Left lobe of liver (tissue), 2 donors: ENCODE results near the gene ATG14. TPM values are rescaled to one million over a fixed set of nuclear protein-coding genes. Genes with fewer than 3 reads are reported as not detected.
A peak's percentile ranks its signal among the peaks of the same experiment; 100 is the strongest.
"Not testable (repeated sequence)": the region's sequence is repeated elsewhere in the genome, so short reads cannot be mapped to it uniquely, and the experiment has no call there.

Experiments used
- ATAC-seq: fragments of 200-7000 bp; cut with Tn5 transposase; one replicate; pipeline ENCODE4 v1.9.1; 2020; ENCODE audit warnings: mild to moderate bottlenecking, moderate library complexity
- DNase-seq: peaks from one replicate; pipeline ENCODE4 v3.0.0-alpha.2; 2020; ENCODE audit warnings: low spot score
- total RNA-seq: library from RNA; stranded (reverse); gene quantifications from one replicate; pipeline ENCODE4 v1.2.1, GENCODE V29; 2021
- donor health status: DM: no; HTN: no; CAD: no; lungs with moderate emphysema.
- donor health status: DM: no; HTN: yes; CAD: no.

Gene ATG14, protein sequence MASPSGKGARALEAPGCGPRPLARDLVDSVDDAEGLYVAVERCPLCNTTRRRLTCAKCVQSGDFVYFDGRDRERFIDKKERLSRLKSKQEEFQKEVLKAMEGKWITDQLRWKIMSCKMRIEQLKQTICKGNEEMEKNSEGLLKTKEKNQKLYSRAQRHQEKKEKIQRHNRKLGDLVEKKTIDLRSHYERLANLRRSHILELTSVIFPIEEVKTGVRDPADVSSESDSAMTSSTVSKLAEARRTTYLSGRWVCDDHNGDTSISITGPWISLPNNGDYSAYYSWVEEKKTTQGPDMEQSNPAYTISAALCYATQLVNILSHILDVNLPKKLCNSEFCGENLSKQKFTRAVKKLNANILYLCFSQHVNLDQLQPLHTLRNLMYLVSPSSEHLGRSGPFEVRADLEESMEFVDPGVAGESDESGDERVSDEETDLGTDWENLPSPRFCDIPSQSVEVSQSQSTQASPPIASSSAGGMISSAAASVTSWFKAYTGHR
- total RNA-seq, result 4.1 TPM

DNA sequence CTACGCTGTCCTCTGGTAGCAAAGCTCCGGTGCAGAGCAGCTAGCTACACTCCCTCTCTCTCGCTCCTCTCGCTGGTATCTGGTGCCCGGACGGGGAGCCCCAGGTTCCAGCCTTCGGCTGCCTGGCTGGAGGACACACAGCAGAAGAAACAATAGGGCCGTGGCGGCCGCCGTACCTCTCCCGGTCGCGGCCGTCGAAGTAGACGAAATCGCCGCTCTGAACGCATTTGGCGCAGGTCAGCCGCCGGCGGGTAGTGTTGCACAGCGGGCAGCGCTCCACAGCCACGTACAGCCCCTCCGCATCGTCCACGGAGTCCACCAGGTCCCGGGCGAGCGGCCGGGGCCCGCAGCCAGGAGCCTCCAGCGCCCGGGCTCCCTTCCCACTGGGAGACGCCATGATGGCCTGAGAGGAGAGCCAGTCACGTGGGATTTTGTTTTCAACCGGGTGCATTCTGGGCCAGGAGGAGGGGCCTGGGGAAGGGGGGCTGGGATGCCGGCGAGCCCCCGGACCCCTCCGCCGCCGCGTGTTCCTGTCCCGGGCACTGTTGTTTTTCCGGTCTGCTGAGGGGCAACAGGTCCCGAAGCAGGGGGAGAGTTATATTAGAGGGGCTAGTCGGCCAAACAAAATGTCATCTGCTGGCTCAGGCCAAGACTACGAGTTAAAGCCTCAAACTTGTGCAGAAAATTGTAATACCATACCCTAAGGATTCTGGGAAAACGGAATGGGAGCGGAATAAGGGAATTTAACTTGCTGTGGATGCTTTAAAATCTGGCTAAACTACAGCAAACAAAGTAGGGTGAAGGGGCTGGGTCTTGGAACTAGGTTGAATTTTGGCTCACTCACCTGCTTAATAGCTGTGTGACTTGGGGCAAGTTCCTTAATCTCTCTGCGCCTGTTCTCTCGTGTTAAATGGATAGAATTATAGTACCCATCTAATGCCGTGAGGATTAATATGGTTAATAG lies at the start of gene ATG14:
Gene ATG14, minus strand, starts transcription at position 405 of the 964 bp plus-strand sequence. Its CDS starts 8 bp downstream, at position 397.
- ATAC-seq, result peak; percentile 98
- DNase-seq, result peak; percentile 88

DNA sequence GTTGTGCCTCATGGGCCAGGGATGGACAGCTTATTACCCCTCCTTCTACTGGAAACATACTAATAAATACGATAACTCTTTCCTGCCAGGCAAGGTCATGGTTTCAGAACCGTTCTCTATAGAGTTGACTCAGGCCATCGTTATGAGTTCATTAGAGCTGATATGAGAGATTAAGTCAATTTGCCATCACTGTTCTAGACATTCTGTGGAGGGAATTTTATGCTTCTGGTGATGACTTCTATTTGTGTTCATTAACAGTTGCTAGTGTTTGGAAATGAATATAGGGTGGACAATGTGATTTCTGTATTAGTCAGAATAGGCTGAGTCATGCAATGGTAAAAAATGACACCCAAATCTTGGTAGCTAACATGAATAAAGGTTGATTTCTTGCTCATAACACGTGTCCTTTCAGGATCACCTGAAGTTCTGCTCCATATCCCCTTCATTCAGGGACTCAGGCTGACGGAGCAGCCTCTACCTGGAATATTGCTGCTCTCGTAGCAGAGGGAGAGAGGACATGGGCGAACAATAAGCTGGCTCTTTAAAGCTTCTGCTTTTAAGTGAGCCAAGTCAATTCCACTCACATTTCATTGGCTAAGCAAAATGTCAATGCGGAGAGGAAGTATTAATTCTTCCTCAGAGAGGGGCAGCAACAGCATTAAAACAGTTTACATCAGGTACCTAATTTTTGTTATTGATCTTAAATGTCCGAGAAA lies 47.3 kb upstream of the ATG14 start:
- DNase-seq, result no peak
- no peak for ATAC-seq

DNA sequence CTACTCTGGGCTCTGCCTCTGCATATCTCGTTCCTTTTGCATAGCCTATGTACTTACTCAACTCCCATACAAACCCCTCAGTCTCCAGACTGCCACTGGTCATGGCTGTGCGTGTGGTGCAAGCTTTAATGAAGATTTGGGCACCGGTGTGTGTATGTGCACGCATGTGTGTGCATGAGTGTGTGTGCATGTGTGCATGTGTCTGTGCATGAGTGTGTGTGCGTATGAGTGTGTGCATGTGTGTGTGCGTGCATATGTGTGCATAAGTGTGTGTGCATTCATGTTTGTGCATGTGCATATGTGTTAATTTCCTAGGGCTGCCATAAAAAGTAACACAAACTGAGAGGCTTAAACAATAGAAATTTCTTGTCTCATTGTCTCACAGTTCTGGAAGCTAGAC lies 45.9 kb upstream of the ATG14 start:
- no peak for DNase-seq
- no peak for ATAC-seq

DNA sequence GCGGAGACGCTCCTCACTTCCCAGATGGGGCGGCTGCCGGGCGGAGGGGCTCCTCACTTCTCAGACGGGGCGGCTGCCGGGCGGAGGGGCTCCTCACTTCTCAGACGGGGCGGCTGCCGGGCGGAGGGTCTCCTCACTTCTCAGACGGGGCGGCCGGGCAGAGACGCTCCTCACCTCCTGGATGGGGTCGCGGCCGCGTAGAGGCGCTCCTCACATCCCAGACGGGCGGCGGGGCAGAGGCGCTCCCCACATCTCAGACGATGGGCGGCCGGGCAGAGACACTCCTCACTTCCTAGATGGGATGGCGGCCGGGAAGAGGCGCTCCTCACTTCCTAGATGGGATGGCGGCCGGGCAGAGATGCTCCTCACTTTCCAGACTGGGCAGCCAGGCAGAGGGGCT lies 44.8 kb upstream of the ATG14 start:
- DNase-seq, ATAC-seq: not testable (repeated sequence)

DNA sequence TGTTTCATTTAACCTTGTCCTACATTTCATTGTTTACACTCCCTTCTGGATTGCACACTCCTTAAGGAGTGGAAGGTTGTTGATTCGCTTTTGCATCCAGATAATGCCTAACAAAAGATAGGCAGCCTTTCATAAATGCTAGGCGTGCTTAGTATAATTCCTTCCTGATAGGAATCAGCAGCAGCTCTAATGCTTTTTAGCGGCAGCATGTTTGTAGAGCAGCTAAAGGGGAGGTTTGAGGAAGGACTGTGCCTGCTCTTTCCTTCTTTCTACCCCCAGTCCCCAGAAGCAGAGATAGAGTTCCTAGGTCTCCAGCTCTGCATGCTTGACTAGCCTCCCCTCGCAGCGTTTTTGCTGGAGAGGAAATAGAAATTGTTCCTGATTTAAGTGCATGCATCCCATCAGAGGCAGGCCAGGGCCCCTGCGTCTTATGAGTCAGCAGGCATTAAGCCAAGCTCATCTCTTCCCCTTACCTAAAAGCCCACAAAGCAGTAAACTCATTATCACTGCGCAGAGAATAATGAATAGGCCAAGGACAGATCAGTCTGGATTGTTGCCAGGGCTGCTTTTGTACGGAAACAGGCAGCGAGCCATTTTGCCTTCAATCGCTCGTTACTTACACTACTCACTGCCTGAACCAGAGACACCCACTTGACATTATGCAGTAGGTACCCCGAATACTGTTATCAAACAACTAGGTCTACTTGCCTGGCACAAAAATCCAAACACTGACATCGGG lies 42.8 kb upstream of the ATG14 start:
- ATAC-seq (peak; percentile 52), DNase-seq (no peak)

DNA sequence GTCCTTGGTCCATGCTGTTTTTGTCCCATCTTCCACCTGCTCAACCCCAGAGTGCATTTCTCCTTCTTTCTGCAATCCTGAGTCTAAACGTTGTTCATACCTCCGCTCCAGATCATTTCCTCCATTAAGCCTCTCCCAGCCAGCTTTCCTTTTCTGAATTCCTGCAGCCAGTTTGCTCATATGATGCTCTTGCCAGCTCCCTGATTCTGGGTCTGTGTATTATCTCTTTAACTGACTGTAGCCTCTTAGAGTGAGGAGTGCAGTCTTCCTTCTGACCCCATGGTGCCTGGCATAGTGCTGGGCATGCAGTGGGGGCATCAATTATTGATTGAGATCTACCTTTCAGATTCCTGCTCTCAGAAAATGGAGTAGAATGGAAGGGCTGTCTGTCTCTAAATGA lies 40.3 kb upstream of the ATG14 start:
- ATAC-seq, result no peak
- no peak for DNase-seq

DNA sequence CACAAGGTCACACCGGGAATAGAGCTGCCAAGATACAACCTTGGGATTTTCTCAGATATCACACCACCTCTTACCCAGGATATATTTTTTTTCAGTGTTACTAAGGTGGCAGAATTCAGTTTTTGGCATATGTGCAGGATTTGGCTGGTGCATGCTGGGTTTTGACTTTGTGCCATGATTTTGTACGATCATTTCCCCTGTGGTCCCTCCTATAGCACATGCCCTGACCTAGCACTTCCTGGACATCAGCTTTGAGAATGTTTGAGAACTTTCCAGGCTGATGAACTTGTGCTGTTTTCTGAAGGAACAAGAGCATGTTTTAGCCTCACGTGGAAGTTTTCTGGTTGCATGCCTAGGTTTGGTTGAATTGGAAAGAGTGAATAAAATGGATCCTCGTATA lies 39.8 kb upstream of the ATG14 start:
- DNase-seq, result no peak
- ATAC-seq, result peak; percentile 20

DNA sequence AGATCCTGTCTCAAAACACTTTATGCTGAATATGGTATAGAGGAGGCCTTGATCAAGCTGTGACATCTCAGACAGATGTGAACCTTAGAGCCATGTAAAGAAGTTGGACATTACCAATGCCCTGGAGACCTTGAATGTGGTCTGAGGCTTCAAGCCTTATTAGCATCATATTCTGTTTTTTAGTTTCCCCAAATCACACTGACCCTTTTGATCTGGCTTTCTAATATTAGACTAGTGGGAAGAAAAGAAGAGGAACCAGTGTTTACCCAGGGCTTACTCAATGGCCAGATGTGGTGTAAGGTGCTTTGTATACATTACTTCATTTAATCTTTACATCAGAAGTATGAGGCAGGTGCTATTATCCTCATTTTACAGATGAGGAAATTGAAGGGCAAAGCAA lies 39.4 kb upstream of the ATG14 start:
- ATAC-seq, result no peak

DNA sequence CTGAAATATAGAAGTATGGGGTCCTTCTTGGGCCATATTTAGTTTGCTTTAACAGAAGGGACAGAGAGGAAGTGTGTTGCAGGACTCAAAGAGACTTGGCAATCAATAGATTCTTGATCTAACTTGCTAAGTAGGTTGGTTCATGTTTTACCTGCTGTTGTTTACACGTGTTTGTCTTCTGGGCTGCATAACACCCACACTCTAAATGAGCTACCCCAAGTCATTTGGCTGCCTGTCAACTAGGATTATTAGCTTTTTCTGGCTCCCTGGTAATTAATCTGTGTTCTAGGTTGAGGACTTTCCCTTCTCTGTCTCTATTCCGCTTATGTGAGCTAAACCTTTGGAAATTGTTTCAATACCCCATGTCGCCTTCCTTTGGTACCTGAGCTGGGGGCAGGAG lies 38.9 kb upstream of the ATG14 start:
- DNase-seq (no peak), ATAC-seq (no peak)

More for the DNA sequence above, 39.4 kb upstream of the ATG14 start:
- no peak for DNase-seq

DNA sequence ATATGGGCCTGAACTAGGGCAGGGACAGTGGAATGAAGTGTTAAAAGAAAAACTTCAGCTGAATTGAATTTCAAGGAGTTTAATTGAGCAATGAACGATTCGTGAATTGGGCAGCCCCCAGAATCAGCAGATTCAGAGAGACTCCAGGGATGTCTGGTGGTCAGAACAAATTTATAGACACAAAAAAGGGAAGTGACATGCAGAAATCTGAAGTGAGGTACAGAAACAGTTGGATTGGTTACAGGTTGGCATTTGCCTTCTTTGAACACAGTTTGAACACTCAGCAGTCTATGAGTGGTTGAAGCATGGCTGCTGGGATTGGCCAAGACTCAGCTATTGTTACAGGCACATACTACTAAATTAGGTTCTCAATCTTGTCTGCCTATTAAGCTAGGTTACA lies 38.5 kb upstream of the ATG14 start:
- DNase-seq (no peak), ATAC-seq (no peak)

DNA sequence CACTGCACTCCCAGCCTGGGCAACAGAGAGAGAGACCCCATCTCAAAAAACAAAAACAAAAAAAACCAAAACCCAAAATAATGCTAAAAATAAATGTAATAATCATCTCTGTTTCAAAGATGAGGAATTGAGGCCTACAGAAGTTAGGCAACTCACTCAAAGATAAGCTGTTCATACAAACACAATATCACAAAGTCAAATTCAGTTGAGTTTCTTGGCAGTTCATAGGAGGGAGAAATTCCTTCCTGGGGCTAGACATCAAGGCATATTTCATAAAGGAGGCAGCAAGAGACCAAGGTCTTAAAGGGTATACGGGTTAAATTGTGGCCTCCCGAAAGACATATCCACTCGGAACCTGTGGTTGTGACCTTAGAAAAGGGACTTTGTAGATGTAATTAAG lies 37.5 kb upstream of the ATG14 start:
- DNase-seq, result no peak
- ATAC-seq, result no peak

DNA sequence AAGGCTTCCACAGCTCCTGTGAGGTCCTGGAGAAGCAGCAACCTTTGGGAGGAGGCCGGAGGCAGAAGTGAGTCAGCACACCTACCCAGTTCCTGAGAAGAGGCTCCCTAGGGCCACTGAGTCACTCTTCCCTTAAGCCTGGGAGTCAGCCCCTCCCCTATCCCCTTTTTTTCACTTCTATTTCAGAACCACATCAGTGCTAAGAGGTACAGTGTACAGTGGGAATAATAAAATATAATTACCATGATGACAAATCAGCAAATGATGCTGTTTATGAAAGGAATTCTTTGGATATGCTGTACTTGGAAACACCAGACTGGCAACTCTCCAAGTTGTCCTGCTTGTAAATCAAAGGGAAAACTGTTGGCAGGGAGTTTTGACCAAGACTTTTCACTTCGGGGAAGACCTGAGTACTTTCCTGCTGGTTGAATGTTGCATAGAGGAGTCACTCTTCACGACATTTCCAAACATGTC lies 36.5 kb upstream of the ATG14 start:
- DNase-seq, result no peak

DNA sequence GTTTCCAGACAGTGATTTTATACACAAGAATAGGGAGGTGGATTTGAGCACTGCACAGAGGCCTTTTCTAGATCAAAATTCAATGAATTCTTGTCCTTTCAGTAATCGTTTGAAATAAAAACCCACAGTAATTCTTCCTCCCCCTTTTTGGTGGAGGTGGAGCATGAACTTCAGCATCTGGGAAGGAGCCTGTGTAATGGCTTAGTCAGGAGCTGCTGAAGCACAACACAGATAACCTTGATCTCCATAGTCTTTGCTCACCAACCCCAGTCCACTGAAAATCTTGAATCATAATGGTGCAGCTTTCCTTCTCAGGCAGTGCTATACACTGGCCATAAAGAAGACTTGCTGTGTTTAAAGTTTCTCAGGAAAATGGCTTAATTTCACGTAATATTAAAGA lies 35.2 kb upstream of the ATG14 start:
- ATAC-seq (no peak), DNase-seq (no peak)

More for the DNA sequence above, 36.5 kb upstream of the ATG14 start:
- no peak for ATAC-seq

DNA sequence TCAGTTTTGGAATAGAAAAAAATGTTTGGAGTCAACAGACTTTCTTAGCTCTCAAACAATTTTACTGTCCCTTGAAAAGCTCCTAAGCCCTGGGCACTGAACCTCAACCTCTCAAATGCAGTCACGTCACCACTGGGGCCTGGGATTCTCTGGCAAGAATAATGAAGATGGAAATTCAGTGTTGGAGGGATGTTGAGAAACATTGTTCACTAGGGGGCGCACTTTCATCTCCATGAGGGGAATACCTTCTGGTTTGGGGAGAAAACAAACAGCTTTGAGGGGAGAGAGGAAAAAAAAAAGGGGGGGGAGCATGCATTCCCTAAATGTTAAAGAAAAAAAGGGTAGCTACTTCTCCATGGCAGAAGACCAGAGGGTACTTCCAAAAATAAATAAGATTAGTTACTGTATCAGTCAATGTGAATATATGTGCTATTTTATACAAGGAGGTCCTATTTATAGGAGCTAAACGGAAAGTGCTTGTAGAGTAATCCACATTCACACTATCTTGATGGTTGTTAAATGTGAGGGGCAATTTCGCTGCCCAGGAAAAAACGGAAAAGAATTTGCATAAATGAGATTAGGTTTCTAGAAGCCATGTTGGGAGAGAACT lies 34.6 kb upstream of the ATG14 start:
- ATAC-seq (peak; percentile 93), DNase-seq (no peak)

DNA sequence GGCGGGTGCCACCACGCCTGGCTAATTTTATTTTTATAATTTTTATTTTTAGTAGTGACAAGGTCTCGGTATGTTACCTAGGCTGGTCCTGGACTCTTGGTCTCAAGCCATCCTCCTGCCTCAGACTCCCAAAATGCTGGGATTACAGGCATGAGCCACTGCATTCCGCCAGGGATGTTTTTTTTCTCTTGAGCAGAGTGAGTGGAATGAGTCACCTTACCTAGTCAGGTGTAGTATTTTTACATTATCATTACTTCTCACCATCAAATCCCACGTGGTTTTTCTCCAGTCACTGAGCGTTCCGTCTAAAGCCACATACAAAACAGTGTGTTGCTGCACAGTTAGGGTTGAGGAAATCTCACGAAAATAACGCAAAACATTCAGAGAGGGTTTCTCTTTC lies 29.7 kb upstream of the ATG14 start:
- no peak for ATAC-seq
- no peak for DNase-seq

DNA sequence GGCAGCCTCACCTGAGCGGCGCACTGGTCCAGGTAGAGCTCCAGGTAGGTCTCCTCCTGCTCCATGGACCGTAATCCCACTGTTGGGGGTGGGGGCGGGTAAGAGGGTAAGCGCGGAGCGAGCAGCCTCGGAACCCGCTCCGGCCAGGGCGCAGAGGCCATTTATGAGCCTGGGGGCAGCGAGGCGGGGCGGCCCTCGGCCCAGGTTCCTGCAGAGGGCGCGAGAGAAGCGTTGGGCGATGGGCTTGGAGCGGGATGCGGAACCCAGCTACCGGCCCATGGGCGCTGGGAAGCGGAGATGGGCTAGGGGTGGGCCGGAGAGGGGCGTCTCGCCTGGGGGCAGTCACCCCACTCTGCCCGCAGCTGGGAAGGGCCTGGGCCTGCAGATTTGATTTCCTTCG lies 28.8 kb upstream of the ATG14 start, which contains the start of gene TBPL2:
Gene TBPL2, minus strand, starts transcription at position 232 of the 400 bp plus-strand sequence. Its CDS starts 167 bp downstream, at position 65.
- DNase-seq, result no peak
- ATAC-seq, result no peak

DNA sequence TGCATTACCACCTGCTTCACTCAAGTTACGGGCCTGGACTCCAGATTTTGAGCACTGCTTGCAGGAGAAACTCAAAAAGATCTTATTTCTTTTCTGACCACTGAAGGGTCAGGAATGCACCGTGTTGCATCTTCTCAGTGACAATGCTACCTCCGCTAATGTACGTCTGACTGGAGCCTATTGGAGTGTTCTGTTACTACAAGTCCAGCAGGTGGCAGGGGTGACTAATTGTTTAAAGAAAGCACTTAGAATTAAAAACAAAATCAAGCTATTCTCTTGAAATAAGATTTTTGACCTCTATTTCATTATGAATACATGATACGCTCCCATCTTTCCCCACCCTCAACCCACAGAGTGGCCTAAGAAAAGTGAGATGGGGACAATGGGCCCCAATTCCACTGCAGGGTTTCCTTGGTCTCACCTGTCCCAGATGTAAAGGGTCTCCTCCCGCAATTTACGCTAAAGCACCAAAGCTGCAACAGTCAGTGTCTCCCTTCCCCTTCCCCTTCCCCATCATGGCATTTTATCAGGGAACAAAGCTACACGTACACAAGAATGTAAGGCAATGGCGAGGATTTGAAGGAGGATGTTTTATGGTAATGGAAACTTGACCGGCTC lies 26.5 kb upstream of the ATG14 start:
- DNase-seq (no peak), ATAC-seq (peak; percentile 74)

DNA sequence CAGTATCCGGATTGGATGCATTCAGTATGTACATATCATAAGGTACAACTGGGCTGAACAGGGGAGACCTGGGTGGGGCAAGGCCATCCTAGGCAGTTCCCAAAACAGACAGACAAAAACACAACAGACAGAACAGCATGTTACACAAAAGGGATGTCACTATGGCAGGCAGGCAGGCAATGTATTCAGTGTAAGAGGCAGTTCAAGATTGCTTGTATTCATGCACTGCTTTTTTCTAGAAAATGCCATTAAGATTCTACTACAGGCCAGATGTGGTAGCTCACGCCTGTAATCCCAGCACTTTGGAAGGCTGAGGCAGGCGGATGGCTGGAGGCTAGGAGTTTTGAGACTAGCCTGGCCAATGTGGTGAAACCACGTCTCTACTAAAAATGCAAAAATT lies 25.3 kb upstream of the ATG14 start:
- ATAC-seq (no peak), DNase-seq (no peak)

DNA sequence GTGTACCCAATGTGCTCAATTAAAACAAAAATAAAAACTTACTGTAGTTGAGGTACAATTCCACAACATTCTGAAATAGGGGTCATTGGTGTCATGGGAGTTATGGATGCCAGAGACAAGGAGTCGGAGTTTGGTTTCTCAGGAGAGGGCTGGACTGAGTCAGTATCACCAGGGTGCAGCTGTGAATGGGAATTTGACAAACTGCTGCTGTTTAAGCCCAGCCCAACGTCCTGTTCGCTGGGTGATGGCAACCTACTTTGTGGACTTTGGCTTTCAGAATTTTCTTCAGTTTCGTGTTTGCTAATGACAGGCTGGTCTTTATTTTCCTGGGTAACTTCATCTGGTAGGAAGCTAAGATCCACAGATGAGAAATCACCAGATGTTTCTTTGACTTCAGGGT lies 24.9 kb upstream of the ATG14 start:
- DNase-seq, result no peak
- ATAC-seq, result no peak
